Mesothelial cell of epicardium (in vitro differentiated cells): ENCODE data around the gene ATXN2L. TPM values are rescaled to one million over a fixed set of nuclear protein-coding genes. Genes with fewer than 3 reads are reported as not detected.

ENCODE experiments used
- DNase-seq, 2 experiments: peaks; one replicate each; pipeline ENCODE4 v3.0.0; 2021; ENCODE audit warnings: low spot score in 2 of 2; ENCODE audit not compliant: unreplicated experiment in 2 of 2
- H3K27ac Mint-ChIP-seq: 2 replicates; pipeline ENCODE4 v1.8.0; 2021; ENCODE audit warnings: mixed read lengths
- H3K27me3 Mint-ChIP-seq: 2 replicates; pipeline ENCODE4 v1.8.0; 2021; ENCODE audit warnings: low read depth, mixed read lengths
- H3K36me3 Mint-ChIP-seq: 2 replicates; pipeline ENCODE4 v1.8.0; 2021; ENCODE audit warnings: mixed read lengths
- H3K4me1 Mint-ChIP-seq: 2 replicates; pipeline ENCODE4 v1.8.0; 2021; ENCODE audit warnings: mixed read lengths
- H3K4me3 Mint-ChIP-seq: 2 replicates; pipeline ENCODE4 v1.8.0; 2021; ENCODE audit warnings: mild to moderate bottlenecking, moderate library complexity, mixed read lengths
- H3K9me3 Mint-ChIP-seq: 2 replicates; pipeline ENCODE4 v1.8.0; 2021; ENCODE audit warnings: mixed read lengths
- CTCF ChIP-seq: fragments of 200-600 bp; sonication (generic); IDR thresholded peaks from one replicate; pipeline ENCODE4 v1.5.0; 2021; ENCODE audit warnings: antibody characterized with exemption; ENCODE audit not compliant: unreplicated experiment
- total RNA-seq: library from RNA; stranded (reverse); gene quantifications from 3 replicates; pipeline ENCODE4 v1.2.1, GENCODE V29; 2021

ATXN2L gene
- total RNA-seq, 1 donor from 2014 or later = 230 TPM

- Mint-ChIP-seq H3K4me3 (no peak overlapping the region), H3K27me3 (no peaks in the 10 kb centered on the region), H3K27ac (no peak overlapping the region), H3K9me3 (no peaks in the 10 kb centered on the region), H3K4me1 (peaks cover 9% of the 10 kb centered on the region), H3K36me3 (peaks cover 6% of the 10 kb centered on the region)
- TF ChIP-seq CTCF = no peak
- no peak for DNase-seq
Measured at GRCh38 chr16:28876973-28877654, 54.3 kb downstream of the ATXN2L start.

- Mint-ChIP-seq H3K4me3 (peak overlapping the region; percentile 24), H3K27me3 (no peaks in the 10 kb centered on the region), H3K9me3 (no peaks in the 10 kb centered on the region), H3K36me3 (peaks cover 6% of the 10 kb centered on the region), H3K27ac (no peak overlapping the region), H3K4me1 (peaks cover 9% of the 10 kb centered on the region)
- DNase-seq = no peak
- TF ChIP-seq CTCF = no peak
Measured at GRCh38 chr16:28877655-28878000, 54.8 kb downstream of the ATXN2L start.

- Mint-ChIP-seq H3K4me1 (peaks cover 9% of the 10 kb centered on the region), H3K36me3 (peaks cover 6% of the 10 kb centered on the region), H3K27ac (no peak within 1 kb of the TSS), H3K9me3 (no peaks in the 10 kb centered on the region), H3K4me3 (peak within 1 kb of the TSS; percentile 72), H3K27me3 (no peaks in the 10 kb centered on the region)
- TF ChIP-seq CTCF = no peak
- DNase-seq = no peak
Measured at GRCh38 chr16:28878083-28878926, 55.5 kb downstream of the ATXN2L start, which contains the start of gene ATP2A1. ATP2A1 (plus strand) TSS chr16:28878488; CDS start chr16:28878672, 184 bp downstream.

- Mint-ChIP-seq H3K36me3 (peaks cover under 1% of the 10 kb centered on the region), H3K9me3 (no peaks in the 10 kb centered on the region), H3K27me3 (no peaks in the 10 kb centered on the region), H3K4me1 (peaks cover 9% of the 10 kb centered on the region), H3K4me3 (peak overlapping the region; percentile 72), H3K27ac (no peak overlapping the region)
- TF ChIP-seq CTCF = no peak
- DNase-seq = no peak
Measured at GRCh38 chr16:28879261-28879840, 56.6 kb downstream of the ATXN2L start.

- H3K4me3 Mint-ChIP-seq = peak overlapping the region; percentile 72
- TF ChIP-seq CTCF = no peak
- H3K9me3 Mint-ChIP-seq = no peaks in the 10 kb centered on the region
- H3K36me3 Mint-ChIP-seq = no peaks in the 10 kb centered on the region
- peaks cover 9% of the 10 kb centered on the region for H3K4me1 Mint-ChIP-seq
- H3K27ac Mint-ChIP-seq = no peak overlapping the region
- H3K27me3 Mint-ChIP-seq = no peaks in the 10 kb centered on the region
- DNase-seq = peak; percentile 77 to 78
Measured at GRCh38 chr16:28879841-28880588, 57.2 kb downstream of the ATXN2L start.
